Thyroid gland (tissue), 4 donors: ENCODE measurements around the gene CNR1.

Experiments
- CTCF ChIP-seq, 6 experiments: fragments of 200-600 bp in 3 of 6; fragments of 450-650 bp in 3 of 6; sonication (generic) in 3 of 6; IDR thresholded peaks; one replicate each; pipeline ENCODE4 v1.5.1; 2016 to 2019; ENCODE audit warnings: antibody characterized with exemption in 6 of 6, mild to moderate bottlenecking in 2 of 6, inconsistent platforms in 1 of 6, moderate library complexity in 1 of 6
- POLR2A ChIP-seq, 2 donors: fragments of 450-650 bp; IDR thresholded peaks; one replicate each; pipeline ENCODE4 v1.6.1; 2017; ENCODE audit warnings: antibody characterized with exemption in 2 of 2, mild to moderate bottlenecking in 2 of 2, moderate library complexity in 1 of 2

GRCh38 chr6:88120635-88121034, 45.5 kb downstream of the CNR1 start:
- no peak for TF ChIP-seq CTCF (IDR thresholded peaks at IDR 0.05)
- TF ChIP-seq POLR2A (IDR thresholded peaks at IDR 0.05) = no peak
